ENCODE data around the gene PAX1. TPM values are rescaled to one million over a fixed set of nuclear protein-coding genes. Genes with fewer than 3 reads are reported as not detected.
A peak's percentile ranks its signal among the peaks of the same experiment; 100 is the strongest.

PAX1 gene
- total and polyA plus RNA-seq, 5 donors from 2014 or later: not detected

- Histone ChIP-seq H3K9me3 (ENCODE audit: control insufficient read depth in 2 of 2, low read length in 2 of 2) (no peaks in the 10 kb centered on the region), H3K4me3 (ENCODE audit: low read depth, low read length) (no peak overlapping the region), H3K27me3 (ENCODE audit: control insufficient read depth, insufficient read depth, low read length) (peaks cover 33% of the 10 kb centered on the region), H3K4me1 (ENCODE audit: control insufficient read depth, insufficient read depth, low read length, poor library complexity, severe bottlenecking) (no peaks in the 10 kb centered on the region), H3K36me3 (ENCODE audit: control insufficient read depth, insufficient read depth, low read length) (no peaks in the 10 kb centered on the region), H3K27ac (ENCODE audit: insufficient read depth, low read length, poor library complexity, severe bottlenecking) (no peak overlapping the region)
- Mint-ChIP-seq H3K36me3 (no peaks in the 10 kb centered on the region), H3K4me3 (no peak overlapping the region), H3K27ac (no peak overlapping the region), H3K9me3 (peaks cover 0 to 1% (median 0%) of the 10 kb centered on the region in 7 donors), H3K4me1 (peaks cover 0 to 10% (median 0%) of the 10 kb centered on the region in 4 donors), H3K27me3 (peaks cover 76% of the 10 kb centered on the region)
- ATAC-seq (ENCODE audit: low read depth in 2 of 2) (no peak), DNase-seq (no peak)
Measured at GRCh38 chr20:21698494-21699215, 6.8 kb upstream of the PAX1 start.

- Histone ChIP-seq H3K27me3 (ENCODE audit: control insufficient read depth, insufficient read depth, low read length) (peaks cover 35% of the 10 kb centered on the region), H3K4me3 (ENCODE audit: low read depth, low read length) (no peak overlapping the region), H3K27ac (ENCODE audit: insufficient read depth, low read length, poor library complexity, severe bottlenecking) (no peak overlapping the region), H3K4me1 (ENCODE audit: control insufficient read depth, insufficient read depth, low read length, poor library complexity, severe bottlenecking) (no peaks in the 10 kb centered on the region), H3K36me3 (ENCODE audit: control insufficient read depth, insufficient read depth, low read length) (no peaks in the 10 kb centered on the region), H3K9me3 (ENCODE audit: control insufficient read depth in 2 of 2, low read length in 2 of 2) (no peaks in the 10 kb centered on the region)
- H3K27me3 Mint-ChIP-seq: peaks cover 77% of the 10 kb centered on the region
- peaks cover 0 to 13% (median 0%) of the 10 kb centered on the region in 4 donors for H3K4me1 Mint-ChIP-seq
- no peak overlapping the region for H3K4me3 Mint-ChIP-seq
- no peak overlapping the region for H3K27ac Mint-ChIP-seq
- DNase-seq (no peak), ATAC-seq (ENCODE audit: low read depth in 2 of 2) (no peak)
- peaks cover 0 to 2% (median 0%) of the 10 kb centered on the region in 7 donors for H3K9me3 Mint-ChIP-seq
- no peaks in the 10 kb centered on the region for H3K36me3 Mint-ChIP-seq
Measured at GRCh38 chr20:21699216-21699508, 6.3 kb upstream of the PAX1 start.

- Mint-ChIP-seq H3K27me3 (peaks cover 87% of the 10 kb centered on the region), H3K27ac (no peak overlapping the region), H3K4me3 (no peak overlapping the region), H3K9me3 (peaks cover 0 to 2% (median 0%) of the 10 kb centered on the region in 7 donors), H3K4me1 (peaks cover 0 to 20% (median 0%) of the 10 kb centered on the region in 4 donors), H3K36me3 (no peaks in the 10 kb centered on the region)
- Histone ChIP-seq H3K9me3 (ENCODE audit: control insufficient read depth in 2 of 2, low read length in 2 of 2) (no peaks in the 10 kb centered on the region), H3K4me1 (ENCODE audit: control insufficient read depth, insufficient read depth, low read length, poor library complexity, severe bottlenecking) (no peaks in the 10 kb centered on the region), H3K4me3 (ENCODE audit: low read depth, low read length) (no peak overlapping the region), H3K36me3 (ENCODE audit: control insufficient read depth, insufficient read depth, low read length) (no peaks in the 10 kb centered on the region), H3K27ac (ENCODE audit: insufficient read depth, low read length, poor library complexity, severe bottlenecking) (no peak overlapping the region), H3K27me3 (ENCODE audit: control insufficient read depth, insufficient read depth, low read length) (peaks cover 32% of the 10 kb centered on the region)
- no peak for DNase-seq
- no peak for ATAC-seq (ENCODE audit: low read depth in 2 of 2)
Measured at GRCh38 chr20:21701171-21701876, 4.1 kb upstream of the PAX1 start.

- H3K9me3 ChIP-seq (ENCODE audit: control insufficient read depth in 2 of 2, low read length in 2 of 2): no peaks in the 10 kb centered on the region
- peaks cover 28% of the 10 kb centered on the region for H3K27me3 ChIP-seq (ENCODE audit: control insufficient read depth, insufficient read depth, low read length)
- Mint-ChIP-seq H3K27ac (no peak overlapping the region), H3K27me3 (peaks cover 89% of the 10 kb centered on the region), H3K36me3 (no peaks in the 10 kb centered on the region), H3K4me1 (peaks cover 0 to 20% (median 0%) of the 10 kb centered on the region in 4 donors), H3K9me3 (peaks cover 0 to 2% (median 0%) of the 10 kb centered on the region in 7 donors), H3K4me3 (no peak overlapping the region)
- DNase-seq: no peak
- H3K4me3 ChIP-seq (ENCODE audit: low read depth, low read length): no peak overlapping the region
- H3K27ac ChIP-seq (ENCODE audit: insufficient read depth, low read length, poor library complexity, severe bottlenecking): no peak overlapping the region
- H3K4me1 ChIP-seq (ENCODE audit: control insufficient read depth, insufficient read depth, low read length, poor library complexity, severe bottlenecking): no peaks in the 10 kb centered on the region
- no peak for ATAC-seq (ENCODE audit: low read depth in 2 of 2)
- H3K36me3 ChIP-seq (ENCODE audit: control insufficient read depth, insufficient read depth, low read length): no peaks in the 10 kb centered on the region
Measured at GRCh38 chr20:21702016-21702415, 3.4 kb upstream of the PAX1 start.

GRCh38 chr20:21702553-21703470 is 2.7 kb upstream of the PAX1 start:
- peaks cover 32% of the 10 kb centered on the region for H3K27me3 ChIP-seq (ENCODE audit: control insufficient read depth, insufficient read depth, low read length)
- H3K27me3 Mint-ChIP-seq: peaks cover 90% of the 10 kb centered on the region
- H3K27ac Mint-ChIP-seq: no peak overlapping the region
- peaks cover 0 to 2% (median 0%) of the 10 kb centered on the region in 7 donors for H3K9me3 Mint-ChIP-seq
- no peaks in the 10 kb centered on the region for H3K4me1 ChIP-seq (ENCODE audit: control insufficient read depth, insufficient read depth, low read length, poor library complexity, severe bottlenecking)
- H3K36me3 ChIP-seq (ENCODE audit: control insufficient read depth, insufficient read depth, low read length): no peaks in the 10 kb centered on the region
- H3K36me3 Mint-ChIP-seq: no peaks in the 10 kb centered on the region
- peaks cover 0 to 20% (median 0%) of the 10 kb centered on the region in 4 donors for H3K4me1 Mint-ChIP-seq
- no peak overlapping the region for H3K4me3 ChIP-seq (ENCODE audit: low read depth, low read length)
- peak overlapping the region in 1 of 4 donors; percentile 16 for H3K4me3 Mint-ChIP-seq
- no peak for ATAC-seq (ENCODE audit: low read depth in 2 of 2)
- H3K27ac ChIP-seq (ENCODE audit: insufficient read depth, low read length, poor library complexity, severe bottlenecking): no peak overlapping the region
- no peaks in the 10 kb centered on the region for H3K9me3 ChIP-seq (ENCODE audit: control insufficient read depth in 2 of 2, low read length in 2 of 2)
- DNase-seq: peak in 1 of 3 donors; percentile 23

- H3K9me3 Mint-ChIP-seq: peaks cover 0 to 2% (median 0%) of the 10 kb centered on the region in 7 donors
- DNase-seq: no peak
- Histone ChIP-seq H3K36me3 (ENCODE audit: control insufficient read depth, insufficient read depth, low read length) (no peaks in the 10 kb centered on the region), H3K9me3 (ENCODE audit: control insufficient read depth in 2 of 2, low read length in 2 of 2) (no peaks in the 10 kb centered on the region), H3K27me3 (ENCODE audit: control insufficient read depth, insufficient read depth, low read length) (peaks cover 30% of the 10 kb centered on the region), H3K4me1 (ENCODE audit: control insufficient read depth, insufficient read depth, low read length, poor library complexity, severe bottlenecking) (no peaks in the 10 kb centered on the region), H3K27ac (ENCODE audit: insufficient read depth, low read length, poor library complexity, severe bottlenecking) (no peak overlapping the region), H3K4me3 (ENCODE audit: low read depth, low read length) (no peak overlapping the region)
- no peaks in the 10 kb centered on the region for H3K36me3 Mint-ChIP-seq
- no peak for ATAC-seq (ENCODE audit: low read depth in 2 of 2)
- peaks cover 0 to 22% (median 0%) of the 10 kb centered on the region in 4 donors for H3K4me1 Mint-ChIP-seq
- peaks cover 90% of the 10 kb centered on the region for H3K27me3 Mint-ChIP-seq
- peak overlapping the region in 1 of 4 donors; percentile 11 for H3K4me3 Mint-ChIP-seq
- H3K27ac Mint-ChIP-seq: no peak overlapping the region
Measured at GRCh38 chr20:21703717-21704407, 1.6 kb upstream of the PAX1 start.

Measured in CD4-positive, CD25-positive, alpha-beta regulatory T cell (primary cell).